Measurements from ENCODE around the gene GABRR1. TPM values are rescaled to one million over a fixed set of nuclear protein-coding genes. Genes with fewer than 3 reads are reported as not detected.

Gene GABRR1
- total and polyA plus RNA-seq, 2 of the 13 experiments (the other 11 are each of a cell fraction or from before 2014, with no cell fraction given), result not detected

DNA sequence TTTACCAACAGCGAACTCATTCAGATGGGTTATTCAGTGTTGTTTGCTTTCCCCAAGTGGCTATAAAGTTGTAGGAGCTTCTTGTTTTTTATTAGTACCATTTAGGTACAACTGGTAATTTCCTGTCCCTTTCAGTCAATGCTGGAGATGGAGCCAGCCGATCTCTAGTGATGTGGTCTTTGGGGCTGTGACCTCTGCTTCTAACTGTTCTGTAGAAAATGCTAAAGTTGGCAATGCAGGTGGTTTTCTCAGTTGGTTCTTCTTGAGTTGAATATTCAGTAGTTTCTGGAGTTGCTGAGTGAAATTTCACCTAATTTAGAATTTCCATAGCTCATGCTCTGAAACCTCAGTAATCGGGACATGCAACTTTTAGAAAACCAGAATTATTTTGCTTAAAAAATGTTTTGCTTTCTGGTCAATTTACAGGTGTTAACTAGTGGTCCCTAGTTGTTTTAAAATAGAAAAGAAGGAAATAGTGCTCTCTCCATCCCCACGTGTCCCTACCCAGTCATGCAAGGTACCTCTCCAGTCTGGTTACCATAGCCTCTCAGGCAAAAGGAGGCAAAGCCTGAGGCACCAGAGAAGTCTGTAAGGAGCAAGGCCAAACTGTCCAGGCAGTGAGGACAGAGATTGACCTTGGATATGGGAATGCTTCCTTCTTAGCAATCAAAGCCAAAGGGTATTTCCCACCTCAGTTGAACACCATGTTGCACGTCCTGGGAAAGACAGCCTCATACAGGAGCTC, 27.3 kb upstream of the GABRR1 start (continued):
- TF ChIP-seq, protein P1, sequence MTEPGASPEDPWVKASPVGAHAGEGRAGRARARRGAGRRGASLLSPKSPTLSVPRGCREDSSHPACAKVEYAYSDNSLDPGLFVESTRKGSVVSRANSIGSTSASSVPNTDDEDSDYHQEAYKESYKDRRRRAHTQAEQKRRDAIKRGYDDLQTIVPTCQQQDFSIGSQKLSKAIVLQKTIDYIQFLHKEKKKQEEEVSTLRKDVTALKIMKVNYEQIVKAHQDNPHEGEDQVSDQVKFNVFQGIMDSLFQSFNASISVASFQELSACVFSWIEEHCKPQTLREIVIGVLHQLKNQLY (CRISPR knock-in tag; IDR thresholded peaks at IDR 0.05), result no peak
- TF ChIP-seq TOPORS (CRISPR knock-in tag; IDR thresholded peaks at IDR 0.05), result no peak
- TF ChIP-seq, protein P2, sequence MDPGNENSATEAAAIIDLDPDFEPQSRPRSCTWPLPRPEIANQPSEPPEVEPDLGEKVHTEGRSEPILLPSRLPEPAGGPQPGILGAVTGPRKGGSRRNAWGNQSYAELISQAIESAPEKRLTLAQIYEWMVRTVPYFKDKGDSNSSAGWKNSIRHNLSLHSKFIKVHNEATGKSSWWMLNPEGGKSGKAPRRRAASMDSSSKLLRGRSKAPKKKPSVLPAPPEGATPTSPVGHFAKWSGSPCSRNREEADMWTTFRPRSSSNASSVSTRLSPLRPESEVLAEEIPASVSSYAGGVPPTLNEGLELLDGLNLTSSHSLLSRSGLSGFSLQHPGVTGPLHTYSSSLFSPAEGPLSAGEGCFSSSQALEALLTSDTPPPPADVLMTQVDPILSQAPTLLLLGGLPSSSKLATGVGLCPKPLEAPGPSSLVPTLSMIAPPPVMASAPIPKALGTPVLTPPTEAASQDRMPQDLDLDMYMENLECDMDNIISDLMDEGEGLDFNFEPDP (CRISPR knock-in tag; conservative IDR thresholded peaks at IDR 0.05), result no peak

DNA sequence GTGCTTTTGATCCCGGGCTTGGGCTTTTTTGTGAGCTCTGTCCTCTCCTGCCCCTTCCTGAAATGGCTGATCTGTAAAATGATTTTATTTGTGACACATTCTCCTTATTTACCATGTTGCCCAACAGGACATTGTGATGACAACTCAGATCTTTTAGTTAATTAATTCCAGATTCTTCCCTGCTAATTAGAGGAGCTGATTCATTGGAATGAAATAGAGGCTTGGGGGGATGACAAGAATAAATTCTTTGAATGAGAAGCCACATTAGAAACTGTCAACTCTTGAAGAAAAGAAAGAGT, 26.1 kb upstream of the GABRR1 start:
- BruUV-seq (replicated peaks), result no TSS peak
- TF ChIP-seq FOXA3 (CRISPR knock-in tag; IDR thresholded peaks at IDR 0.05), result no peak
- TF ChIP-seq DNMT1 (CRISPR knock-in tag; IDR thresholded peaks at IDR 0.05), result no peak
- no peak for TF ChIP-seq RNF2 (conservative IDR thresholded peaks at IDR 0.05; ENCODE audit: low read depth)
- no peak for TF ChIP-seq SRY (CRISPR knock-in tag; IDR thresholded peaks at IDR 0.05)
- TF ChIP-seq ZNF143 (CRISPR knock-in tag; IDR thresholded peaks at IDR 0.05), result no peak
- TF ChIP-seq BRD4 (CRISPR knock-in tag; IDR thresholded peaks at IDR 0.05), result no peak
- TF ChIP-seq, protein P3, sequence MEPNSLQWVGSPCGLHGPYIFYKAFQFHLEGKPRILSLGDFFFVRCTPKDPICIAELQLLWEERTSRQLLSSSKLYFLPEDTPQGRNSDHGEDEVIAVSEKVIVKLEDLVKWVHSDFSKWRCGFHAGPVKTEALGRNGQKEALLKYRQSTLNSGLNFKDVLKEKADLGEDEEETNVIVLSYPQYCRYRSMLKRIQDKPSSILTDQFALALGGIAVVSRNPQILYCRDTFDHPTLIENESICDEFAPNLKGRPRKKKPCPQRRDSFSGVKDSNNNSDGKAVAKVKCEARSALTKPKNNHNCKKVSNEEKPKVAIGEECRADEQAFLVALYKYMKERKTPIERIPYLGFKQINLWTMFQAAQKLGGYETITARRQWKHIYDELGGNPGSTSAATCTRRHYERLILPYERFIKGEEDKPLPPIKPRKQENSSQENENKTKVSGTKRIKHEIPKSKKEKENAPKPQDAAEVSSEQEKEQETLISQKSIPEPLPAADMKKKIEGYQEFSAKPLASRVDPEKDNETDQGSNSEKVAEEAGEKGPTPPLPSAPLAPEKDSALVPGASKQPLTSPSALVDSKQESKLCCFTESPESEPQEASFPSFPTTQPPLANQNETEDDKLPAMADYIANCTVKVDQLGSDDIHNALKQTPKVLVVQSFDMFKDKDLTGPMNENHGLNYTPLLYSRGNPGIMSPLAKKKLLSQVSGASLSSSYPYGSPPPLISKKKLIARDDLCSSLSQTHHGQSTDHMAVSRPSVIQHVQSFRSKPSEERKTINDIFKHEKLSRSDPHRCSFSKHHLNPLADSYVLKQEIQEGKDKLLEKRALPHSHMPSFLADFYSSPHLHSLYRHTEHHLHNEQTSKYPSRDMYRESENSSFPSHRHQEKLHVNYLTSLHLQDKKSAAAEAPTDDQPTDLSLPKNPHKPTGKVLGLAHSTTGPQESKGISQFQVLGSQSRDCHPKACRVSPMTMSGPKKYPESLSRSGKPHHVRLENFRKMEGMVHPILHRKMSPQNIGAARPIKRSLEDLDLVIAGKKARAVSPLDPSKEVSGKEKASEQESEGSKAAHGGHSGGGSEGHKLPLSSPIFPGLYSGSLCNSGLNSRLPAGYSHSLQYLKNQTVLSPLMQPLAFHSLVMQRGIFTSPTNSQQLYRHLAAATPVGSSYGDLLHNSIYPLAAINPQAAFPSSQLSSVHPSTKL (CRISPR knock-in tag; IDR thresholded peaks at IDR 0.05), result no peak
- TF ChIP-seq GFI1 (CRISPR knock-in tag; IDR thresholded peaks at IDR 0.05; ENCODE audit: borderline replicate concordance), result no peak
- no peak for TF ChIP-seq ZNF160 (CRISPR knock-in tag; IDR thresholded peaks at IDR 0.05)
- TF ChIP-seq, protein P4, sequence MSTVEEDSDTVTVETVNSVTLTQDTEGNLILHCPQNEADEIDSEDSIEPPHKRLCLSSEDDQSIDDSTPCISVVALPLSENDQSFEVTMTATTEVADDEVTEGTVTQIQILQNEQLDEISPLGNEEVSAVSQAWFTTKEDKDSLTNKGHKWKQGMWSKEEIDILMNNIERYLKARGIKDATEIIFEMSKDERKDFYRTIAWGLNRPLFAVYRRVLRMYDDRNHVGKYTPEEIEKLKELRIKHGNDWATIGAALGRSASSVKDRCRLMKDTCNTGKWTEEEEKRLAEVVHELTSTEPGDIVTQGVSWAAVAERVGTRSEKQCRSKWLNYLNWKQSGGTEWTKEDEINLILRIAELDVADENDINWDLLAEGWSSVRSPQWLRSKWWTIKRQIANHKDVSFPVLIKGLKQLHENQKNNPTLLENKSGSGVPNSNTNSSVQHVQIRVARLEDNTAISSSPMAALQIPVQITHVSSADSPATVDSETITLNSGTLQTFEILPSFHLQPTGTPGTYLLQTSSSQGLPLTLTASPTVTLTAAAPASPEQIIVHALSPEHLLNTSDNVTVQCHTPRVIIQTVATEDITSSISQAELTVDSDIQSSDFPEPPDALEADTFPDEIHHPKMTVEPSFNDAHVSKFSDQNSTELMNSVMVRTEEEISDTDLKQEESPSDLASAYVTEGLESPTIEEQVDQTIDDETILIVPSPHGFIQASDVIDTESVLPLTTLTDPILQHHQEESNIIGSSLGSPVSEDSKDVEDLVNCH (CRISPR knock-in tag; IDR thresholded peaks at IDR 0.05), result no peak
- TF ChIP-seq, protein P5, sequence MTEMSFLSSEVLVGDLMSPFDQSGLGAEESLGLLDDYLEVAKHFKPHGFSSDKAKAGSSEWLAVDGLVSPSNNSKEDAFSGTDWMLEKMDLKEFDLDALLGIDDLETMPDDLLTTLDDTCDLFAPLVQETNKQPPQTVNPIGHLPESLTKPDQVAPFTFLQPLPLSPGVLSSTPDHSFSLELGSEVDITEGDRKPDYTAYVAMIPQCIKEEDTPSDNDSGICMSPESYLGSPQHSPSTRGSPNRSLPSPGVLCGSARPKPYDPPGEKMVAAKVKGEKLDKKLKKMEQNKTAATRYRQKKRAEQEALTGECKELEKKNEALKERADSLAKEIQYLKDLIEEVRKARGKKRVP (CRISPR knock-in tag; IDR thresholded peaks at IDR 0.05), result no peak

More for the DNA sequence above, 26.1 kb upstream of the GABRR1 start:
- Histone ChIP-seq H3K9ac (ENCODE audit: insufficient read depth, low read depth, low read length) (no peak overlapping the region), H4K20me1 (ENCODE audit: insufficient read depth, low read length) (no peaks in the 10 kb centered on the region), H3K4me2 (ENCODE audit: low read depth, low read length) (no peak overlapping the region), H3K36me3 (replicated peaks in 1 of 2; ENCODE audit: control insufficient read depth in 1 of 2, insufficient read depth in 2 of 2, low read length in 2 of 2) (no peaks in the 10 kb centered on the region), H3K4me3 (replicated peaks in 1 of 3; ENCODE audit: insufficient read depth in 1 of 3, low read depth in 2 of 3, low read length in 3 of 3) (no peak overlapping the region), H3K9me3 (ENCODE audit: low read length) (no peaks in the 10 kb centered on the region), H3K27me3 (ENCODE audit: control insufficient read depth in 1 of 2, insufficient read depth in 2 of 2, low read length in 2 of 2) (no peaks in the 10 kb centered on the region), H3K27ac (ENCODE audit: extremely low read length, insufficient read depth, low read length) (no peak overlapping the region), H3K4me1 (ENCODE audit: insufficient read depth, low read length) (no peaks in the 10 kb centered on the region), H2AFZ (ENCODE audit: low read length) (no peak overlapping the region), H3K79me2 (ENCODE audit: insufficient read depth, low read length) (no peaks in the 10 kb centered on the region)
- no peak for DNase-seq (ENCODE audit: low spot score)
- ChIA-PET POLR2A (no interaction called here), CTCF (ENCODE audit: low intra/inter-chr PET ratio, low total read pairs) (interaction anchor here (2.4 to 4.8 kb wide), 2 partner anchors 121 to 260 kb away, joined by 32 to 33 read pairs; no protein-coding TSS in a partner anchor)
- intact Hi-C loops (cut with micrococcal nuclease; ENCODE audit: unreplicated experiment) (no loop called here), in situ Hi-C loops (cut with HindIII; ENCODE audit: extremely low pct_ligation_motif_present, low pct_unique_long_range_greater_than_20kb) (loop anchor here (5.0 kb wide), 2 partner anchors 121 to 261 kb away; no protein-coding TSS in a partner anchor)
- no peak for FAIRE-seq
- no peak for ATAC-seq
- 7% methylated on average over 1 of the region's 1 CpG for WGBS (ENCODE audit: low lambda C conversion rate)
